ENCODE data around the gene CHMP6.

Gene CHMP6

DNA sequence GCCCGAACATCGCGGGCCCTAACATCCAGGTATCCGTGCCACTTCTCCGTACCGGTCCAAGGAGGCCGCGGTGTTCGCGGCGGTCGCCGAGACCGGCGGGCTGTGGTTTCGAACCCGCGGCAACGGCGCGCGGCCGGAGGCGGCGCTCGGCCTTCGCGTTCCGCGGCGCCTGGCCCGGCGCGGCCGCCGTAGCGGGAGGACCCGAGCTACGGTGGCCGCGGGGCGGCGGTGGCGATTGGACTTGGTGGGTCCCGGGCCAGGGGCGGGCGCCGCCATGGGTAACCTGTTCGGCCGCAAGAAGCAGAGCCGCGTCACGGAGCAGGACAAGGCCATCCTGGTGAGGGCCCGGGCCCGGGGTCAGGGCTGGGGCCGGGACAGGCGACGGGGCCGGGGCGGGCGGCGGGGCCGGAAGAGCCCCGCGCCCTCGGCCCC lies at the start of gene CHMP6:
Gene CHMP6 (plus strand): TSS at position 197 of the 432 bp plus-strand sequence. CDS start 78 bp downstream, at position 275.
- Mint-ChIP-seq H3K27me3 (peaks cover 23% of the 10 kb centered on the region), H3K9me3 (no peaks in the 10 kb centered on the region), H3K36me3 (ENCODE audit: low read depth) (peaks cover 34% of the 10 kb centered on the region), H3K4me1 (ENCODE audit: low read depth) (peaks cover 46% of the 10 kb centered on the region), H3K4me3 (peak within 1 kb of the TSS; percentile 73), H3K27ac (no peak within 1 kb of the TSS)
- intact Hi-C loops (cut with micrococcal nuclease), result loop anchor here (5.0 kb wide), 1 partner anchor 41 kb away; no protein-coding TSS in a partner anchor

GRCh38 chr17:80942423-80943345 lies 49.0 kb upstream of the CHMP6 start:
- Mint-ChIP-seq H3K27ac (peak overlapping the region; percentile 80), H3K36me3 (ENCODE audit: low read depth) (peaks cover 69% of the 10 kb centered on the region), H3K9me3 (no peaks in the 10 kb centered on the region), H3K4me3 (no peak overlapping the region), H3K27me3 (no peaks in the 10 kb centered on the region), H3K4me1 (ENCODE audit: low read depth) (peaks cover 66% of the 10 kb centered on the region)
- intact Hi-C loops (cut with micrococcal nuclease), result no loop called here

DNA sequence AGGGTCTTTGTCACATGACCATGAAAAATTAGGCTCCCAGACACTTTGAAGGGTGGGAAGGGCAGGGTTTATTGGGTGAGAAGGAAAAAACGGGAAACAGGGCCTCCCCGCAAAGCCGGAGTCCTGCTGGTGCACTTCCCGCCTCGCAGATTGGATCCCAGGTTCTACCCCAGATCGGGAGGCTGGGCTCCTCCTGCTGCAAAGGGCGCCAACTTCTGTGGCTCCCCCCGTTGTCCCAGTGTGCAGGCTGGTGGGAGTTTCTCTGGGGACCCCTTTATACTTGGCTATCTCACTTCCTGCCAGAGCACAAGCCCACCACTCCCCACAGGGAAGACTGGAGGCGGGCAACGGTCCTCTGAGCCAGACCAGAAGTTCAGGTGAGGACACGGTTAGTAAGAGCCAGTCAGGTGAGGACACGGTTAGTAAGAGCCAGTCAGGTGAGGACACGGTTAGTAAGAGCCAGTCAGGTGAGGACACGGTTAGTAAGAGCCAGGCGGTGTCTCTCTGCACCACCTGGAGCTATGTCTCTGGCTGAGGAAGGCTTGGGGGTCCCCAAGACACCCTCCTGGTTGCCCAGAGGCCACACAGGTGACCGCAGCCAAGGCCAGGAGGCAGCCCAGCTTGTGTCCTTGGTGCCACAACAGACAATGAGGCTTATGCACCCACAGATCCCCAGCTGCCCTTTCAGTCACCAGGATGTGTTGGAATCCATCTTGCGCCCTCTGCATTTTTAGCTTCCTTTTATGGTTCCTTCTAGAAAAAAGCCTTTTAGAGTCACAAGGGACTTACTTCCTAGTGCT lies 48.1 kb upstream of the CHMP6 start:
- no peaks in the 10 kb centered on the region for H3K9me3 Mint-ChIP-seq
- intact Hi-C loops (cut with micrococcal nuclease), result no loop called here
- H3K36me3 Mint-ChIP-seq (ENCODE audit: low read depth), result peaks cover 74% of the 10 kb centered on the region

GRCh38 chr17:80944326-80944725 lies 47.3 kb upstream of the CHMP6 start:
- Mint-ChIP-seq H3K9me3 (no peaks in the 10 kb centered on the region), H3K4me1 (ENCODE audit: low read depth) (peaks cover 49% of the 10 kb centered on the region), H3K4me3 (no peak overlapping the region), H3K27me3 (no peaks in the 10 kb centered on the region), H3K36me3 (ENCODE audit: low read depth) (peaks cover 82% of the 10 kb centered on the region), H3K27ac (peak overlapping the region; percentile 80)
- intact Hi-C loops (cut with micrococcal nuclease), result no loop called here

More for the DNA sequence above, 48.1 kb upstream of the CHMP6 start:
- Mint-ChIP-seq H3K27ac (peak overlapping the region; percentile 80), H3K4me3 (no peak overlapping the region), H3K4me1 (ENCODE audit: low read depth) (peaks cover 57% of the 10 kb centered on the region), H3K27me3 (no peaks in the 10 kb centered on the region)

- Mint-ChIP-seq H3K27ac (no peak overlapping the region), H3K4me3 (no peak overlapping the region), H3K36me3 (ENCODE audit: low read depth) (peaks cover 89% of the 10 kb centered on the region), H3K4me1 (ENCODE audit: low read depth) (peaks cover 37% of the 10 kb centered on the region), H3K27me3 (no peaks in the 10 kb centered on the region), H3K9me3 (no peaks in the 10 kb centered on the region)
- intact Hi-C loops (cut with micrococcal nuclease), result no loop called here
Measured at GRCh38 chr17:80945736-80946135, 45.9 kb upstream of the CHMP6 start.

DNA sequence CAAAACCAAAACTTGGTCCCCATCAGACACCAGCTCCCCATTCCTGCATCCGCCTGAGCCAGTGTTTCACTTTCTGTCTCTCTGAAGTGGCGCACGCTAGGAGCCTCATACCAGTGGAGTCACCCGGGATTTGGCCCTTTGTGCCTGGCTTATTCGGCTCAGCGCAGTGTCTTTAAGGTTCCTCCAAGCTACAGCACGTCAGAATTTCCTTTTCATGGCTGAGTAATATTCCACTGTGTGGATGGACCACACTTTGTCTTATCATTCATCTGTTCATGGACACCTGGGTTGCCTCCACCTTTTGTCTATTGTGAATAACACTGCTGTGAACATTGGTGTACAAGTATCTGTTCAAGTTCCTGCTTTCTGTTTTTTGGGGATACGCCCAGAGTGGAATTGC lies 45.2 kb upstream of the CHMP6 start:
- no peaks in the 10 kb centered on the region for H3K27me3 Mint-ChIP-seq
- H3K4me3 Mint-ChIP-seq, result no peak overlapping the region
- peaks cover 89% of the 10 kb centered on the region for H3K36me3 Mint-ChIP-seq (ENCODE audit: low read depth)
- intact Hi-C loops (cut with micrococcal nuclease), result no loop called here
- no peaks in the 10 kb centered on the region for H3K9me3 Mint-ChIP-seq
- H3K27ac Mint-ChIP-seq, result no peak overlapping the region
- peaks cover 30% of the 10 kb centered on the region for H3K4me1 Mint-ChIP-seq (ENCODE audit: low read depth)

DNA sequence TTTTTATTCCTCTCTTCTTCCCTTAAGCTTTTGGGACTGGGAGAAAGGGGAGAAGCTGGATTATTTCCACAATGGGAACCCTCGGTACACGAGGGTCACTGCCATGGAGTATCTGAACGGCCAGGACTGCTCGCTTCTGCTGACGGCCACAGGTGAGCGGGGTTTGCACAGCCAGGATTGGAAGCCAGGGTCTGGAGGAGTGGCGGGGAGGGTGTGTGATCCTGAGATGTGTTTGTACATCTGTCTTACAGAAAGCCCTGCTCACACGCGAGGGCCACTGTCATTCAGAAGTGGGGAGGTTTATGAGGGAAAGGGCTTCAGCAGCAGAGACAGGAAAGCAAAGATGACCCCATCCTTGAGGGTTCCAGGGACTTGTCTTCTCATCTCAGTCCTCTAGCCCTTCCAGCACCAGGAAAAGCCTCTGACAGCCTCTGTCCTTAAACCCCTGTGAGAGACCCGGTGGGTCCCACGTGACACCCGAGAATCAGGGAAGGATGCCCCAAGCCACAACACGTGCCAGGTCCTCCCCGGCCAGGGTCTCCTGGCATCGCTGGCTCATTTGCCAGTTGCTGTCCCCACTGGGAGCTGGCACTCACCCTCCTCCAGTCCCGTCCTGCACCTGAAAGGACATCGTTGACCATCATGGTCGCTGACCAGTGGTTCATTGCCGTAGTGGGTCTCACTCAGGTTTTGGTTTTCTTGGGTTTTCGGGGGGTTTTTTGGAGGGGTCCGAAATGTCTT lies 44.3 kb upstream of the CHMP6 start:
- Mint-ChIP-seq H3K36me3 (ENCODE audit: low read depth) (peaks cover 89% of the 10 kb centered on the region), H3K9me3 (no peaks in the 10 kb centered on the region), H3K4me3 (no peak overlapping the region), H3K4me1 (ENCODE audit: low read depth) (peaks cover 21% of the 10 kb centered on the region), H3K27me3 (no peaks in the 10 kb centered on the region), H3K27ac (no peak overlapping the region)
- intact Hi-C loops (cut with micrococcal nuclease), result no loop called here

GRCh38 chr17:80948019-80948975 lies 43.3 kb upstream of the CHMP6 start:
- intact Hi-C loops (cut with micrococcal nuclease), result no loop called here
- no peak overlapping the region for H3K27ac Mint-ChIP-seq
- no peaks in the 10 kb centered on the region for H3K27me3 Mint-ChIP-seq
- H3K4me3 Mint-ChIP-seq, result no peak overlapping the region
- no peaks in the 10 kb centered on the region for H3K9me3 Mint-ChIP-seq
- H3K36me3 Mint-ChIP-seq (ENCODE audit: low read depth), result peaks cover 89% of the 10 kb centered on the region
- H3K4me1 Mint-ChIP-seq (ENCODE audit: low read depth), result peaks cover 18% of the 10 kb centered on the region

DNA sequence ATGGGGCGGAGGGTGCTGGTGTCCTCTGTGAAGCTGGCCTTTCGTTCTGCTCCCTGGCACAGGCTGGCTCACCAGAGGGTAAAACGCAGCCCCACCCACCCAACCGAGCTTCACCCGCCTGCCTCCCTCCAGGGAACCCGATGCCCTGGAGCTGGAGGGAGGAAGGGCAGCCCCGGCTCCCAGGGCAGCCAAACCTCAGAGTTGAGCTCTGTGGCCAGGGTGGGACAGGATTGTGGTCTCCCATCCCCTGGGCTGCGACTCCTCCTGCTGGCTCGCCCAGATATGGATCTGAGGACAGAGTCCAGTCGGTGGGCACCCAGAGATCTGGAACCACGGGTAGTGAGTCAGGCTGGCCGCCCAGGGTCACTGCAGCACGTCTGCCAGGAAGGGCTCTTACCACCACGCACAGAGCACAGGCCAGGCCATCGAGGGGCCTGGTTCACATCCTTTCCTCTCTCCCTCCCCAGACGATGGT lies 42.6 kb upstream of the CHMP6 start:
- Mint-ChIP-seq H3K4me1 (ENCODE audit: low read depth) (peaks cover 18% of the 10 kb centered on the region), H3K4me3 (no peak overlapping the region), H3K9me3 (no peaks in the 10 kb centered on the region), H3K36me3 (ENCODE audit: low read depth) (peaks cover 96% of the 10 kb centered on the region), H3K27ac (no peak overlapping the region), H3K27me3 (no peaks in the 10 kb centered on the region)
- intact Hi-C loops (cut with micrococcal nuclease), result no loop called here

- H3K9me3 Mint-ChIP-seq, result no peaks in the 10 kb centered on the region
- H3K27ac Mint-ChIP-seq, result no peak overlapping the region
- H3K4me1 Mint-ChIP-seq (ENCODE audit: low read depth), result peaks cover 13% of the 10 kb centered on the region
- no peak overlapping the region for H3K4me3 Mint-ChIP-seq
- H3K27me3 Mint-ChIP-seq, result no peaks in the 10 kb centered on the region
- intact Hi-C loops (cut with micrococcal nuclease), result no loop called here
- peaks cover 95% of the 10 kb centered on the region for H3K36me3 Mint-ChIP-seq (ENCODE audit: low read depth)
Measured at GRCh38 chr17:80949451-80950421, 41.9 kb upstream of the CHMP6 start.

DNA sequence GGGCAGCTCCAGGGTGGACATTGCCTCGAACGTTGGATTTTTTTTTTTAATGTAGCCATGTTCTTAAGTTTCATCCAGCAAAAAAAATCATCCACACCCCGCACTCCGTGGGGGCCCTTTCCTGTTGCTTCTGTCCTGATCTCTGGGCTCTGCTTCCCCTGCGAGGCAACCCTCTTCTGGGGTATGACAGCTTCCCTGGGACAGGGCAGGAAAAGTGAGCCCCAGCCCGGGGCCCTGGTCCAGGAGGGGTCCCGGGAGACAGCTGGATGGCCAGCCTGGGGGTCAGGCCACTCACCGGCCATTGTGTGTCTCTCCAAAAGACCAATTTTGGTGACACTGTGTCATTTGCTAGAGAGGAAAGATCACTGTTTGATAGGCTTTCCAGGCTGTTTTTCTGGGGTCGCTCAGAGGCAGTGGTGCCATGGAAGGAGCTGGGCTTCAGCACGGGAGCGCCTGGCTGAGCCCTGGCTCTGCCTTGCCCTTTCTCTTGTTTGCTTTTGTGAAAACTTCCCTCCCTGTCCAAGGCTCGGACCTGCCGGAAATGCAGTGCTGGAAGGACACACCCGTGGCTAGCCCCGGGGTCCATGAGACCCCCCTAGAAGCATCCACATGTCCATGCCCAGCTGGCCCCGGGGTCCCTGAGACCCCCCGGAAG lies 41.0 kb upstream of the CHMP6 start:
- H3K36me3 Mint-ChIP-seq (ENCODE audit: low read depth), result peaks cover 93% of the 10 kb centered on the region
- intact Hi-C loops (cut with micrococcal nuclease), result no loop called here
- peaks cover 13% of the 10 kb centered on the region for H3K4me1 Mint-ChIP-seq (ENCODE audit: low read depth)
- H3K27me3 Mint-ChIP-seq, result no peaks in the 10 kb centered on the region
- no peak overlapping the region for H3K4me3 Mint-ChIP-seq
- H3K9me3 Mint-ChIP-seq, result no peaks in the 10 kb centered on the region
- no peak overlapping the region for H3K27ac Mint-ChIP-seq
